GM19452 (cell line): ENCODE measurements around the gene HPCAL1.

Experiments used
- ATAC-seq: cut with Tn5 transposase; IDR thresholded peaks from one replicate; pipeline ENCODE4 v1.9.1; 2021; ENCODE audit not compliant: unreplicated experiment

Gene HPCAL1

DNA sequence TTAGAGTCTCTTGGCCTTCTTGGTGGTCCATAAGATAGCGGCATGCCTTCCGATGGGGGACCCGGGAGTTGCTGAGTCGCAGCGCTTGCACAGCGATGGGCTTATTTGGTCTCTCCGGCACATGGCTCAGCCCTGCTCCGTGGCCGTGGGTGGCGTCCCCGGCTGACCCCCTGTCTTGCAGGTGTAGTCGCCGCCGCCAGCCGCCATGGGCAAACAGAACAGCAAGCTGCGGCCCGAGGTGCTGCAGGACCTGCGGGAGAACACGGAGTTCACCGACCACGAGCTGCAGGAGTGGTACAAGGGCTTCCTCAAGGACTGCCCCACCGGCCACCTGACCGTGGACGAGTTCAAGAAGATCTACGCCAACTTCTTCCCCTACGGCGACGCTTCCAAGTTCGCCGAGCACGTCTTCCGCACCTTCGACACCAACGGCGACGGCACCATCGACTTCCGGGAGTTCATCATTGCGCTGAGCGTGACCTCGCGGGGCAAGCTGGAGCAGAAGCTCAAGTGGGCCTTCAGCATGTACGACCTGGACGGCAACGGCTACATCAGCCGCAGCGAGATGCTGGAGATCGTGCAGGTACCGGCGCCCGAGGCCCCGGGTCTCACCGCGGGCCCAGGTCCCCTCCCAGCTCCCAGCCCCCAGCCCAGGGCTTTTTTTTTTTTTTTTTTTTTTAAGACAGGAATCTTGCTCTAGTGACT, 117.0 kb downstream of the HPCAL1 start:
- ATAC-seq: no peak

- ATAC-seq: no peak
Observed at GRCh38 chr2:10422251-10422650, 119.5 kb downstream of the HPCAL1 start.

- ATAC-seq: no peak
Observed at GRCh38 chr2:10422732-10423399, 120.2 kb downstream of the HPCAL1 start.

DNA sequence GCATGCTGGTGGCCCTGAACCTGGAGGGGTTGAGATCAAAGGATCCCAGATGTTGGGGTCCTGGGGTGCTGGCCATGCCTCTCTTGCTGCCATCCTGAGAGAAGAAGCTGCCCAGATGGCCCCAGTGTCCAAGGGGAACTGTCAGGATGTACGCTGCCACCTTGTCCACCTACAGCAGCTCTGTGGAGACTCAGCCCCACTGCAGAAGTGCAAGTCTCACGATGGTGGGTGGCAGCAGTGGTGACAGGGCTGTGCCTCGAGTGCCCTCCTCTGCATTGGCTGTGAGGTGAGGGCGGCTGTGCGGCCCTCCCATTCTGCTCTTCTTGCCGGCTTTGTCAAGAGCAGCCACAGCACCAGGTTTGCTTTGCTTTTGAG, 120.7 kb downstream of the HPCAL1 start:
- no peak for ATAC-seq

- no peak for ATAC-seq
Observed at GRCh38 chr2:10424051-10424450, 121.3 kb downstream of the HPCAL1 start.

GRCh38 chr2:10424916-10425505, 122.3 kb downstream of the HPCAL1 start:
- ATAC-seq: no peak

DNA sequence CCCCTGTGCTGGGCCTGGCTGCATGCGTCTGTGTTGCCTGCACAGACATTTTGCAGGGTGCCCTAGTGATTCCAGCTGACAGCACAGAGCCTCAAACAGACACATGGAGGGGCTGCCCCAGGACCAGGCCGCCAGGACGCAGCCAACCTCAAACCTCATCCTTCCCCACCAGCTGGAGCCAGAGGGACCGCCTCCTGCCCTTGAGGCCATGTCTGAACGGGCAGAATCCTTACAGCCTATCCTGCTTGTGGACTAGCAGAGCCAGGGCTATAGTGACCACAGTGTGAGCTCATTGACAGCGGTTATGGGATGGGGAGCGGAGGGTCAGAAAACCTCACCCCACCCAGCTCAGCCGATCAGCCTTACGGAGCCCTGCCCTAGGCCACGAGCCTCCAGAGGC, 123.0 kb downstream of the HPCAL1 start:
- no peak for ATAC-seq

DNA sequence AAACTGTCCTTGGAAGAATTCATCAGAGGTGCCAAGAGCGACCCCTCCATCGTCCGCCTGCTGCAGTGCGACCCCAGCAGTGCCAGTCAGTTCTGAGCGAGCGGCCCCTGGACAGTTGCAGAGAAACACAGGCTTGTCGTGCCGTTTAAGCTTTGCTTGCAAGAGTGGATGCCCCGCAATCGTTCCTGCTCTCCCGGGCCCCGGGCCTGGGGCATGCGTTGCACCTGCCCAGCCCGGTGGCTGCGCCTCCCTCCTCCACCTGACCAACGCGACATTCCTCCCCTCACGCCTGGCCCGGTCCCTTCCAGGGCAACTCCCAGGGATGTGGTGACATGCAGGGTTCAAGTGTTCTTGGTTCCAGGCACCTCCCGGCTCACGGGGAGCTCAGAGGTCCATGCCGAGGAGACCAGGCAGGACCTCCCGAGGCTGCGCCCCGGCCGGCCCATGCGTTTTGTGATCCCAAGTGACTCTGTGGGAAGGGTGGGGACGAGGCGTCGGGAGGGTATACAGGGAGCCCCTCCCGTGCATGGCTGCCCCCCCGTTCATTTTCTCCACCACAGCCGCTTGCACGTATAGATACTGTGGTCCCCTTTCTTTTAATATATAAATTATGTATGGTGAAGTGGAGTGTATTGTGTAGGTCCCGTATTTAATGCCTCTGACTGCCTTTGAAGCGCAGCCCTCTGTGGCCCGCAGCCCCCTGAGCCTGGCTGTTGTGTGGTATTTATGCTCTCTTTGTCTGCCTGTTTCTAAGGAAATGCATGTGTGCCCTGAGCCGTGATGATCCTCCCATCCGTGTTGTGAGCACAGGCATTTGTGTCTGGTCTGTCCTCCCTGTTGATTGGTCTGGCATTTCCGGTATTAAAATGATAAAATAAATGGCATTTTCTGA, 124.3 kb downstream of the HPCAL1 start:
- no peak for ATAC-seq

- ATAC-seq: no peak
Observed at GRCh38 chr2:10427618-10427949, 124.9 kb downstream of the HPCAL1 start.

GRCh38 chr2:10428355-10428754, 125.7 kb downstream of the HPCAL1 start:
- no peak for ATAC-seq

DNA sequence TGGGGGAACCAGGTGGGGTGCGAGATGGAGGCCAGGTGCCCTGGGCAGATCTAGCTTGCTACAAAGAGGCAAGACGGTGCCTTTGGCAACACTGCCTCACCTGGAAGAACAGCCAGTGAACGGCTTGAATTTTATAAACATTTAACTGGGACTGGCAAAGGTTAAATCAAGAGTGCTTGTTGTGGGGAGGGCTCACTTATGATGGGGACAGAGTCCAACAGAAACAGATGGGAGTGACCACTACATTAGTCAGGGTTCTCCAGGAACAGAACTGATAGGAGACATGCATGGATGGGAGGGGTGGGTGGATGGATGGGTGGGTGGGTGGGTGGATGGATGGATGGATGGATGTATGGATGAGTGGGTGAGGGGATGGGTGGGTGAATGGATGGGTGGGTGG, 126.2 kb downstream of the HPCAL1 start:
- ATAC-seq: no peak

- no peak for ATAC-seq
Observed at GRCh38 chr2:10430886-10431622, 128.3 kb downstream of the HPCAL1 start.

DNA sequence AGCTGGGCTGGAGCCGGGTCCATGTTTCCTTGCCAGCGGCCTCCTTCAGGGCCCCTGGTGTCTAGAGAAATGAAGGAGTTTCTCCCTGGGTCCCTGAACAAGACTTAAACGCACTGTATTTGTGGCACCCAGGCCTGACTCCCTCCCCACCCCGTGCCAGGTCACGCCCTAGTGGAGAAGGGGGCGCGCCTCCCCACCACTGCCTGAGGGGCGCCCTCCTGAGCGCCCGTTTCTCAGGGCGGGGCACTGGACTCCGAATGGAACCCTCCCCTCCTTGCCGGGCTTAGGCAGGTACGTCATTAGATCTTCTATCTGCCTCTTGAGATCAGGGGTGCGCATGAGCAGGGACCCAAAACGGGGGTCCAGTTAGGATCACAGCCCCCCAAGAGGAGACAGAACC, 129.1 kb downstream of the HPCAL1 start:
- ATAC-seq: no peak

- ATAC-seq: no peak
Observed at GRCh38 chr2:10432311-10433181, 129.8 kb downstream of the HPCAL1 start.

- ATAC-seq: no peak
Observed at GRCh38 chr2:10433264-10433946, 130.7 kb downstream of the HPCAL1 start.

- ATAC-seq: no peak
Observed at GRCh38 chr2:10433947-10434885, 131.5 kb downstream of the HPCAL1 start.

GRCh38 chr2:10434886-10435819, 132.4 kb downstream of the HPCAL1 start:
- peak; percentile 74 for ATAC-seq
